Upper lobe of left lung (tissue), 4 donors: ENCODE data around the gene NUDT4B.
"Not testable (repeated sequence)": the region's sequence is repeated elsewhere in the genome, so short reads cannot be mapped to it uniquely, and the experiment has no call there.

Source experiments
- POLR2AphosphoS5 ChIP-seq, 2 donors: sonication (generic); formaldehyde crosslinking; IDR thresholded peaks; one replicate each; pipeline ENCODE4 v1.5.1; 2017; ENCODE audit warnings: antibody characterized with exemption in 2 of 2
- TF ChIP-seq, protein P1 (sequence below), 6 experiments: fragments of 450-650 bp in 4 of 6; fragments of 200-600 bp in 2 of 6; sonication (generic) in 2 of 6; IDR thresholded peaks; one replicate each; pipeline ENCODE4 v1.5.1; 2016 to 2019; ENCODE audit warnings: antibody characterized with exemption in 6 of 6

DNA sequence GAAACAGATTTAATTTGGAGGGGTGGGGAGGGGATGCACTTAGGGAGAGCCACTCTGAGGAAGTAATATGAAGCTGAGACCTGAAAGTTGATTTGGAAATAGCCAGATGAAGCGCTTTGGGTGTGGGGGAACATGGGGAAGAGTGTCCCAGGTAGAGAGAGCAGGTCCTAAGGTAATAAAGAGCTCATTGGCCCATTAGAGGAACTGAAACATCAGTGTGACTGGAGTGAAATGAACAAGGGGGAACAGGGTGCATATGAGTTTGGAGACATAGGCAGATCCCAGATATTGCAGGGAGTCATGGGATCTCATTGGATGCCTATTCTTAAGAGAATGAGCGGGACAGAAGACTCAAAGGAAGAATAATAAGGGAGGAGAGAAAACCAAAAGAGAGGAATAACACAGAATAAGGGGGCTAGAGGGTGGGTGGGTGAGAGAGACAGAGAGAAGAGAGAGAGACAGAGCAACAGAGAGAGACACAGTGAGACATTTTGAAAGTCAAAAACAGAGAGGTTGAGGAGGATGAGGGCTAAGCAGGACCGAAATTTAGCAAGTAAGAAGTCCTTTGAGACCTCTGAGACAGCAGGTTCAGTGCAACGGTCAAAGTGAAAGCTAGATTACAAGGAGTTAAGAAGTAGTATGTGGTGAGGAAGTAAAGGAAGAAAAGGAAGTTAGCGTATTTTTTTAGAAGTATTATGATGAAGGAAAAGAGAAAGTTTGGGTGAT, 14.8 kb upstream of the NUDT4B start:
- TF ChIP-seq, protein P1, sequence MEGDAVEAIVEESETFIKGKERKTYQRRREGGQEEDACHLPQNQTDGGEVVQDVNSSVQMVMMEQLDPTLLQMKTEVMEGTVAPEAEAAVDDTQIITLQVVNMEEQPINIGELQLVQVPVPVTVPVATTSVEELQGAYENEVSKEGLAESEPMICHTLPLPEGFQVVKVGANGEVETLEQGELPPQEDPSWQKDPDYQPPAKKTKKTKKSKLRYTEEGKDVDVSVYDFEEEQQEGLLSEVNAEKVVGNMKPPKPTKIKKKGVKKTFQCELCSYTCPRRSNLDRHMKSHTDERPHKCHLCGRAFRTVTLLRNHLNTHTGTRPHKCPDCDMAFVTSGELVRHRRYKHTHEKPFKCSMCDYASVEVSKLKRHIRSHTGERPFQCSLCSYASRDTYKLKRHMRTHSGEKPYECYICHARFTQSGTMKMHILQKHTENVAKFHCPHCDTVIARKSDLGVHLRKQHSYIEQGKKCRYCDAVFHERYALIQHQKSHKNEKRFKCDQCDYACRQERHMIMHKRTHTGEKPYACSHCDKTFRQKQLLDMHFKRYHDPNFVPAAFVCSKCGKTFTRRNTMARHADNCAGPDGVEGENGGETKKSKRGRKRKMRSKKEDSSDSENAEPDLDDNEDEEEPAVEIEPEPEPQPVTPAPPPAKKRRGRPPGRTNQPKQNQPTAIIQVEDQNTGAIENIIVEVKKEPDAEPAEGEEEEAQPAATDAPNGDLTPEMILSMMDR (IDR thresholded peaks at IDR 0.05) = not testable (repeated sequence)
- TF ChIP-seq POLR2AphosphoS5 (IDR thresholded peaks at IDR 0.05) = not testable (repeated sequence)
